NB4 (cell line): ENCODE results near the gene NTN3.

Experiments
- DNase-seq: peaks from one replicate; pipeline ENCODE4 v3.0.0; 2010; ENCODE audit warnings: low read depth
- H3K4me3 ChIP-seq: one replicate; pipeline ENCODE4 v1.5.1; 2011; ENCODE audit warnings: mild to moderate bottlenecking, low read depth, low read length, moderate library complexity
- MAX ChIP-seq: IDR thresholded peaks from 2 replicates; pipeline ENCODE4 v1.6.1; 2011; ENCODE audit warnings: low read depth, low read length
- MYC ChIP-seq: IDR thresholded peaks from 2 replicates; pipeline ENCODE4 v1.6.1; 2011; ENCODE audit warnings: low read depth, low read length
- POLR2A ChIP-seq: IDR thresholded peaks from 2 replicates; pipeline ENCODE4 v1.6.1; 2011; ENCODE audit warnings: mild to moderate bottlenecking; ENCODE audit not compliant: insufficient read length; ENCODE audit errors: extremely low read depth
- TF ChIP-seq, protein P1 (sequence below): IDR thresholded peaks from one replicate; pipeline ENCODE4 v1.5.1; 2012; ENCODE audit warnings: low read depth, low read length

Gene NTN3

GRCh38 chr16:2485811-2486507 is 14.9 kb downstream of the NTN3 start:
- no peak for TF ChIP-seq MAX
- TF ChIP-seq MYC, result no peak
- TF ChIP-seq POLR2A, result no peak
- DNase-seq, result no peak
- H3K4me3 ChIP-seq, result no peak overlapping the region

DNA sequence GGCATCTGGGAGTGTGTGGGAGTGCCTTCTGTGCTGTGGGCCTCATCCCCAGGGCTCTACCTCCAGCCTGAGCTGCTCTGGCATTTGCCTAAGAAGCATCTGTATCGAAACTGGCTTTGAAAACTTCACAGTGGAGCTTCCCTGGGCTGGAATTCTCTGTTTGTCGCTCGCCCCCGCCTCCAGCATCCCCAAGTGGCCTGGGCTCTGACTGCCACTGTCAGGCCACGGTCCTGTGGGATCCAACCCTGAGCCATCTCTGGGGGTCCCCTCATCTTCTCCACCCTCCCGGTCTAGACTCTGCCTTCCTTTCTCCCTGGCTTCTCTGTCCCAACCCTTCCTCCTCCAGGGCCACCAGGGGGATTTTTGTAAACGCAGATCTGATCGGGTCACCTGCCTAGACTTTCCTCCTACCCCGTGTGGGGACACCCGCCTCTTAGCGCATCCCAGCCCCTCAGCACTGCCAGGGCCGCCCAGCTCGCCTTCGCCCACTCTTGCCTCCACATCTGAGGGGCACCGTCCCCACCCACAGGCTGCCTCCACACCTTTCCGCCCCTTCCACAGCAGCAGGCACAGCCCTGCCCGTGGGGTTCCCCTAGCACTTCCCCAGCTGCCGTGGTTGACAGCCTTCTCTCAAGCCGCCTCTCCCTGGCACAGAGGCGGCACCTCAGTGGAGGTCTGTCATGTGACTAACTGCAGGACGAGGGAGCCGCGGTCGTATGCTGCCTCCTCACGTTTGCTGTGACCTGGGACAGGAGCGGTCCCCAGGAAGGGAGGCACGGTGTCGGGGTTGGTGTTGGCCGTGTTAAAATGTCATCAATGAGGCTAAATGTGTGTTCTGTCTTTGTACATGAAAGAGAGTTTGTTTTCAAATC is 15.8 kb downstream of the NTN3 start:
- peak; percentile 31 for DNase-seq
- H3K4me3 ChIP-seq, result no peak overlapping the region
- TF ChIP-seq MAX, result peak; percentile 40; the same call in 1 of the 2 replicates
- TF ChIP-seq MYC, result no peak

- DNase-seq, result no peak
- TF ChIP-seq MYC (no peak), POLR2A (no peak), MAX (no peak)
- TF ChIP-seq, protein P1, sequence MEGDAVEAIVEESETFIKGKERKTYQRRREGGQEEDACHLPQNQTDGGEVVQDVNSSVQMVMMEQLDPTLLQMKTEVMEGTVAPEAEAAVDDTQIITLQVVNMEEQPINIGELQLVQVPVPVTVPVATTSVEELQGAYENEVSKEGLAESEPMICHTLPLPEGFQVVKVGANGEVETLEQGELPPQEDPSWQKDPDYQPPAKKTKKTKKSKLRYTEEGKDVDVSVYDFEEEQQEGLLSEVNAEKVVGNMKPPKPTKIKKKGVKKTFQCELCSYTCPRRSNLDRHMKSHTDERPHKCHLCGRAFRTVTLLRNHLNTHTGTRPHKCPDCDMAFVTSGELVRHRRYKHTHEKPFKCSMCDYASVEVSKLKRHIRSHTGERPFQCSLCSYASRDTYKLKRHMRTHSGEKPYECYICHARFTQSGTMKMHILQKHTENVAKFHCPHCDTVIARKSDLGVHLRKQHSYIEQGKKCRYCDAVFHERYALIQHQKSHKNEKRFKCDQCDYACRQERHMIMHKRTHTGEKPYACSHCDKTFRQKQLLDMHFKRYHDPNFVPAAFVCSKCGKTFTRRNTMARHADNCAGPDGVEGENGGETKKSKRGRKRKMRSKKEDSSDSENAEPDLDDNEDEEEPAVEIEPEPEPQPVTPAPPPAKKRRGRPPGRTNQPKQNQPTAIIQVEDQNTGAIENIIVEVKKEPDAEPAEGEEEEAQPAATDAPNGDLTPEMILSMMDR, result no peak
- H3K4me3 ChIP-seq, result no peak overlapping the region
These were observed 16.4 kb downstream of the NTN3 start for GRCh38 chr16:2487517-2487842.

DNA sequence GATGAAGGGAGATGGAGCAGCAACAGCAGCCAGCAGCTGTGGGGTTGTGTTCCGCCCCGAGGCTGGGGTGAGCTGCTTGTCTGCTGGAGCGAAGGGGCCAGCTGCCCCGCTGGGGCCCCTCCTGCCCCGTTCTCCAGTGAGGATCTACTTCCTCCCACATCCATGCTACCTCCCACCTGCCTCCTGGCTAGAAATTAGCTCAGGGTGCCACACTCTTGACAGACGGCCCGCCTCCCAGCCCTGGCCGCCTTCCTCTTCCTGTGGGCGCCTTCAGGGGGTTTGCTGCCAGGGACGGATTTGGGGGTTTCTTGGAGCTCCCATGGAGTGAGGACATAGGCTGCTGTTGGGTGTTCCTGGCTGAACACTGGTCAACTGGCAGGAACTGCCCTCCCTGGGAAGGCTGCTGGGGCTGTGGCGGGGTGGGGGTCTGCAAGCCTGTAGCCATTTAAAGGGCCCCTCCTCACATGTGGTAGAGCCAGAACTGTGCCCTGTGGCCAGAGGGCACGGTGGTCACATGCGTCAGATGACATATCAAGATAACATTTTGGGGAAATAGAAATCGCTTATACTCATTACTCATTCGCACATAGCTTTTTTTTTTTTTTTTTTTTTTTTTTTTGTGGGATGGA is 16.9 kb downstream of the NTN3 start:
- DNase-seq, result peak; percentile 74
- no peak overlapping the region for H3K4me3 ChIP-seq
- TF ChIP-seq, protein P1, result no peak
- TF ChIP-seq POLR2A (no peak), MYC (no peak), MAX (peak; percentile 59)

- no peak for DNase-seq
- TF ChIP-seq, protein P1, result no peak
- no peak for TF ChIP-seq MAX
- no peak for TF ChIP-seq POLR2A
- no peak for TF ChIP-seq MYC
- no peak overlapping the region for H3K4me3 ChIP-seq
These were observed 18.5 kb downstream of the NTN3 start for GRCh38 chr16:2489581-2489980.

DNA sequence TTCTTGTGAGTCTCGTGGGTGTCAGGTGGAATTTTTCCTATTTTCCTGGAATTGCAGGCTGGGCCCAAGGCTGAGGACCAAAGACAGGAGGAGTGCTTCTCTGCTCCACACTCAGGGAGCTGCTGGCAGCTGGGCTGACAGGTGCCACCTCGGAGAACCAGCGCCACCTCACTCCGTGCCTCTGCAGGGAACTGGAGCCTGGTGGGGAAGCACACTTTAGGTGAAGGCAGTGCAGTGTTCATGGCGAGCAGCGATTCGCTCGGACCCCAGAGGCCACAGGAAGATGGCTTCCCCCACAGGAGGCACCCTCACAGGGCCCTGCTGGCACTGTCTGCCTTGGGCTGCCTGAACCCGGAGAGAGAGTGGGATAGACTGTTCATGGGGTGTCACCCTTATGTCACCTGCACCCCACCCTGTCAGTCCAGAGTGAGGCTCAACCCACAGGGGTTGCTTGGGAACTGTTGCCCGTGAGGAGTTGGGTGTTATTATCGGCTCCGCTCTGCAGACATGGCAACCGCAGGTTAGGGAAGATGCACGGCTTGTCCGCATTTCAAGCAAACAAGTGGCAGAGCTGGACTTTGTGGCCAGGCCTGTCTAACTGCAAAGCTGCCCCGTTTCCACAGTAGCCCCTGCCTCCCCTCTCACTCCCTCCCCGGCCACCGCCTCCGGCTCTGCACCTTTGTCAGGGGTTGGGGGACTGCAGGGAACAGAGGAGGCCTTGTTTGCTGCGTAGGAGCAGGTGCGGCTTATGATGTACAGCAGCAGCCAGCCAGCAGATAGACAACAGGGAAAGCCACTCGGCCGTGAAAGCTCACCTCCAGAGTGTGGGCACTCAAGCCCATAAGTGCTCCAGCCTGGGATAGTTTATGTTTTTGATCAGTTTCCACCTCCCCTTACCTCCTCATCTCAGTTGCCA is 19.4 kb downstream of the NTN3 start:
- no peak overlapping the region for H3K4me3 ChIP-seq
- TF ChIP-seq MAX (no peak), POLR2A (no peak), MYC (no peak)
- TF ChIP-seq, protein P1, result no peak
- no peak for DNase-seq
